GM21447 (cell line): Measurements from ENCODE around the gene FSCN2.

Source experiments
- ATAC-seq: cut with Tn5 transposase; IDR thresholded peaks from one replicate; pipeline ENCODE4 v1.9.1; 2021; ENCODE audit not compliant: unreplicated experiment

Gene FSCN2

GRCh38 chr17:81552244-81553017 is 24.3 kb downstream of the FSCN2 start, which contains the start of gene FAAP100:
Gene FAAP100 (minus strand): TSS chr17:81552353. CDS start chr17:81552330, 23 bp downstream.
- peak; percentile 39 for ATAC-seq

GRCh38 chr17:81553018-81553615 is 24.9 kb downstream of the FSCN2 start:
- ATAC-seq = peak; percentile 44

GRCh38 chr17:81553616-81554181 is 25.5 kb downstream of the FSCN2 start:
- ATAC-seq = no peak

GRCh38 chr17:81556175-81556691 is 28.1 kb downstream of the FSCN2 start:
- ATAC-seq = no peak

DNA sequence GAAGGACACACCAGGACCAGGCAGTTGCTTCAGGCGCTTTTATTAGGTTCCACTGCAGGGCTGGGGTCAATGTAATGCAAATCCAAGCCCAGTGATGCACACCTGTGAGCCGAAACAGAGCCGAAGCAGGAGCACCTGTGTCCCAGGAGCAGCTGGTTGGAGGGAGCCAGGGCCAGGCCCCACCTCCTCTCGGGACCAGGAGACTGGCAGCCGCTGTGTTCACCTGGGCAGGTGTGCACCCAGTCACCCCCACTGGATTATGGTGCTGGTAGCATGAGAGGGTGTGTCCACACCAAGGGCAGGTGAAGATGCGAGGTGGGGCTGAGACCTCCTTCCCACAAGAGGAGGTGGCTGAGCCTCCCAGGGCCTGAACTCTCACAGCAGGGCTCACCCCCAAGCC is 28.7 kb downstream of the FSCN2 start:
- ATAC-seq = no peak

- no peak for ATAC-seq
Observed at GRCh38 chr17:81557276-81558114, 29.3 kb downstream of the FSCN2 start.

DNA sequence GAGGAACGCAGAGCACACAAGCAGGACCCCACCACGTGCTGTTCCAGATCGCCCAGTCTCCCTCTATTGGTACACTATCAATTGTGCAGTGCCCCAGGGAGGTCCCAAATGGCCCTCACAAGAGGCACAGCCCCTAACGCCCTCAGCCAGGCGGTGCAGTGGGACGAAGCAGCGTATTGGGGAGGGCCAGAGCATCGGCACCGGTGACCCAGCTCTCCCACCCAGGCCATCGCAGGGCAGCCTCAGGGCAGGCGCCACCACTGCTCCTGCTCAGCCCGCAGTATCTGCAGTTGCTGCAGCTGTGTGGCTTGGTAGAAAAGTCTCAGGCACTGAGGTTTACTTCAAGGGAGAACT is 29.9 kb downstream of the FSCN2 start:
- ATAC-seq = no peak

DNA sequence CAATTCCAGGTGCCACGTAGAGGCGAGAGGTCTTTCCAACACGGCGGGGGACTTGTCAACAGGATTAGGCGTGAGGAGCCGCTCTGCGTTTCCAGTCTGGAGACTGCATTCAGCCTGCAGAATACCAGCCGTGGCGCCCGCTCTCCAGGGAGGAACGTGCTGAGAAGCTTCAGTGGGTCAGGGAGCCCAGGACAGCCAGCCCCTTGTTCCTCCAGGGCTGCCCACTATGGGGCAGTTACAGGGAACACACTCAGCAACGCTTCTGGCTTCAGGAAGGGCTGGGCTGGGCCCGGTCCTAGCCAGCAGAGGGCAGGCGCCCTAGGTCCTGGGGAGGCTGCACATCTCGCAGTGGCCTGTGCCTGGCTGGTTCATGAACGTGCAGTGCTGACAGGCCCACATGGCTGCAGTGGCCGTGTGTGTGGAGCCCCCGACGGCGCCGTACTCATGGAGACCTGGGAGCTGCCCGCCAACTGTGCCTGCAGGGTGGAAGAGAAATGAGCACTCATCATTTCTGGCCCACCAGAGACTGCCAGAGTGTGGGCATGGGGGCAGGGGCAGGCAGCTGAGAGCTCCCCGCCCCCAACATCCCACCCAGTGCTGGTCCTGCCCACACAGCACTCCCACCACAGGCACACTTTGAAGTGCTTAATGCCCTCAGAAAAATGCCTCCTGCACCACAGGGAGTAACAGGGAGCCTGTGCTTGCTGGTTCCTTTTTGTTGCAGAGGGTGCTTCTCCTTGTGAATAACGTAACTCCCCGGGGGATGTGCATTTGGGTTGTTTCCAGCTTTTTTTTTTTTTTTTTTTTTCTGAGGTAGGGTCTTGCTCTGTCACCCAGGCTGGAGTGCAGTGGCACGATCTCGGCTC is 31.0 kb downstream of the FSCN2 start:
- no peak for ATAC-seq

DNA sequence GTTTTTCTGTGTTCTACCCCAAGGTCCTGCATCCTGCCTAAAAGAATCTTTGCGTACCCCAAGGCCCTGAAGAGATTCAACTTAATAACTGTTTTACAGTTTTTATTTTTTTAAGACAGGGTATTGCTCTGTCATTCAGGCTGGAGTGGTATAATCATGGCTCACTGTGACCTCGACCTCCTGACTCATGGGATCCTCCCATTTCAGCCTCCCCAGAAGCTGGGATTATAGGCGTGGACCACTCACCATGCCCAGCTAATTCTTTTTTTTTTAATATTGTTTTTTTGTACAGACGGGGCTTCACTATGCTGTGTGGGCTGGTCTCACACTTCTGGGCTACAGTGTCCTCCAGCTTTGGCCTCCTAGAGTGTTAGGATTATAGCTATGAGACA is 33.3 kb downstream of the FSCN2 start:
- no peak for ATAC-seq

- ATAC-seq = no peak
Observed at GRCh38 chr17:81563861-81564586, 35.8 kb downstream of the FSCN2 start.

GRCh38 chr17:81564778-81565177 is 36.6 kb downstream of the FSCN2 start:
- no peak for ATAC-seq

DNA sequence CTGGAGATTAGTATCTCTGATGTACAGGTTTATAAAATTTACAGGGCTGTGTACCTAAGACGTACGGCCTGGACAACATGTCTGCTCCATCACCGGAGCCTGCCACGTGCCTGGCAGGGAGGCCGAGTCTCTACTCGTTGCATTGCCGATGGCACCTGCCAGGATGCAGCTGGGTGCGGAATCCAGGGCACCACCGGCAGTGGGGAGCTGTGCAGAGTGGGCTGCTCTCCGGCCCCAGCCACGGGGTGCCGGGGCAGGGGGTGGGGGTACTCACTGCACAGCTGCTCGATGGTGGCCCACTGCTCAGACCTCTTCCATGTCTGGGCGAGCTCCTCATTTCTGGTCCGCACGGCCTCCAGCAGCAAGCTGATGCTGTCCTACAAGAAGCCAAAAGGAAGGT is 37.1 kb downstream of the FSCN2 start:
- no peak for ATAC-seq

DNA sequence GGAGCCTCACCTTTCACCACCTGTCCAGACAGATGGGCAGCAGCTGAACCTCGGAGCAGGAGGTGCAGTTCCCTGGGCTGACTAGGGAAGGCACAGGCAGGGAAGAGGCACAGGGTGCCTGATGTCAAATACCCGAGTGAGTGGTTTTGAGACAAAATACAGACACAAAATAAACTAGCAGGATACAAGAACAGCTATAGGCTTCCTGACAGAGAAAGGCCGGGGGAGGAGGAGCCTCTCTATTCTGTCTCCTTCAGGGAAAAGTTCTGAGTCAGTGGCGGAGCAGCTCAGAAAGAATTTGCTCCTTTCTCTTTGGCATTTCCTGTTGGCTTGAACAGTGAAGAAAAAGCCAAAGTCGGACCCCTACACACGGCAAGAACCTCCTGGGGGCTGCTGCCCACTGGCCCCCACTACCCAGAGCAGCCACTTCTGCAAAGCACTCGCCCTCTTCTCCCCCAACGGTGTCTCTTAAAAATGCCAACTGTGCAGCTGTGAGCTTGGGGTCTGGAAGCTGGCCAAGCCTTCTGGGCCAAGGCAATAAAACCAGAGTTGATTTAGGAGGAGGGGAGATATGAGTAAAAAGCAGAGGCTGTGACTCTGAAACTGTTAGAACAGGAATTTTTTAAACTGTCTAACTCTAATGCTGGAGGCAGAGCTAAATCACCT is 38.4 kb downstream of the FSCN2 start:
- no peak for ATAC-seq

- ATAC-seq = no peak
Observed at GRCh38 chr17:81567191-81567590, 39.0 kb downstream of the FSCN2 start.

- ATAC-seq = no peak
Observed at GRCh38 chr17:81568416-81568815, 40.2 kb downstream of the FSCN2 start.

DNA sequence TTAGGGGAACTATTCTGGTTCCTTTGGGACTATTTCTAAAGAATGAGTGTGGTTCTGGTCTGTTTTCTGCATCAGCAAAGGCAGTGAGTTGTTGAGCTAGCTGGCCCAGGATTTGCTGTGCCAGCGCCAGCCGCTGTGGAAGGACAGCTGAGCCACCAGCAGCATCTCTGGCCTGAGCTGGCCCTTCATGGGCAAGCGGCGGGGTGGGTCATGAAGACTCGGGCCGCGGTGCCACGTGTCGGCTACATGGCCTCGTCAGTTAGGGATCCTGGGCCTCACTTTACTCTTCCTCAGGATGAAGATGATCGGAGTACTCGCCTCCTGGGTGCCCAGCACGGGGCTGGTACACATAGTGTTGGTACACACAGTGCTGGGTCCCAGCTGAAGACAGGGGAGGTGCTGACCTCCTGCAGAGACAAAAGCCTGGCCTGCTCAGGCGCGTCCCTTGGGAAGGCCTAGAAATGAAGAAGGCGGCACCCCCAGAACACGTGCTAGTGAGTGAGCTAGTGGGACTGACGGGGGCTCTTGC is 41.9 kb downstream of the FSCN2 start:
- no peak for ATAC-seq

DNA sequence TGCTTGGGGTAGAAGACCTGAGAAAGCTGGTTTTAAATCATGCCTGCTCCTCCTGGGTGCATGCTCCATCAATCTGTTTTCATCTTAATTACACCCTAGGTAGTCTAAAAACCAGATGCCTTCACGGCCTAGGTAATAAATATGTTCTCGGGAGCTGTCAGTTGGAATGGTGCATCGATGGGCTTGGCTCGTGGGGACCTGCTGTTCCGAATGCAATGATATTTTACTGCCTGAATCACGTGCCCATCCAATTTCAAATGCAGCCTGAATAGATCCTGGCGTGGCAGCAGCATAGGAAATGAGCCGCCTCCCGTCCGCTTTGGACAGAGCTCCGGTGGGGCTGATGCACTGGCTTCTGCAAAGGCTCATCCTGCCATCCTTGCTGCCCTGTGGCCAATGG is 42.8 kb downstream of the FSCN2 start:
- no peak for ATAC-seq

- ATAC-seq = no peak
Observed at GRCh38 chr17:81572563-81573168, 44.5 kb downstream of the FSCN2 start.
